Subcutaneous abdominal adipose tissue (tissue), 5 donors: ENCODE data around the gene AHDC1.
A peak's percentile ranks its signal among the peaks of the same experiment; 100 is the strongest.
"Not testable (repeated sequence)": the region's sequence is repeated elsewhere in the genome, so short reads cannot be mapped to it uniquely, and the experiment has no call there.

ENCODE experiments used
- H3K27ac ChIP-seq: one replicate; pipeline ENCODE4 v1.7.0; 2013; ENCODE audit warnings: low read depth, mild to moderate bottlenecking, inconsistent platforms, low read length, moderate library complexity
- H3K27me3 ChIP-seq, 5 donors: one replicate each; pipeline ENCODE4 v1.7.0; 2013; ENCODE audit warnings: low read length in 5 of 5, inconsistent platforms in 1 of 5; ENCODE audit not compliant: control insufficient read depth in 5 of 5, insufficient read depth in 4 of 5
- H3K36me3 ChIP-seq, 5 donors: one replicate each; pipeline ENCODE4 v1.7.0; 2013; ENCODE audit warnings: low read length in 5 of 5; ENCODE audit not compliant: control insufficient read depth in 5 of 5, insufficient read depth in 5 of 5
- H3K4me1 ChIP-seq, 5 donors: one replicate each; pipeline ENCODE4 v1.7.0; 2013; ENCODE audit warnings: low read length in 5 of 5, mild to moderate bottlenecking in 3 of 5, moderate library complexity in 1 of 5; ENCODE audit not compliant: control insufficient read depth in 5 of 5, insufficient read depth in 5 of 5
- H3K4me3 ChIP-seq, 5 donors: one replicate each; pipeline ENCODE4 v1.7.0; 2013; ENCODE audit warnings: low read length in 5 of 5, low read depth in 1 of 5
- H3K9ac ChIP-seq, 5 donors: one replicate each; pipeline ENCODE4 v1.7.0; 2013; ENCODE audit warnings: low read length in 5 of 5, mild to moderate bottlenecking in 4 of 5, moderate library complexity in 3 of 5
- H3K9me3 ChIP-seq, 5 donors: one replicate each; pipeline ENCODE4 v1.7.0; 2013; ENCODE audit warnings: low read length in 5 of 5; ENCODE audit not compliant: control insufficient read depth in 5 of 5
- donor health status: healthy.
- donor health status: healthy.
- donor health status: healthy.
- donor health status: healthy.
- donor health status: healthy.

Gene AHDC1

DNA sequence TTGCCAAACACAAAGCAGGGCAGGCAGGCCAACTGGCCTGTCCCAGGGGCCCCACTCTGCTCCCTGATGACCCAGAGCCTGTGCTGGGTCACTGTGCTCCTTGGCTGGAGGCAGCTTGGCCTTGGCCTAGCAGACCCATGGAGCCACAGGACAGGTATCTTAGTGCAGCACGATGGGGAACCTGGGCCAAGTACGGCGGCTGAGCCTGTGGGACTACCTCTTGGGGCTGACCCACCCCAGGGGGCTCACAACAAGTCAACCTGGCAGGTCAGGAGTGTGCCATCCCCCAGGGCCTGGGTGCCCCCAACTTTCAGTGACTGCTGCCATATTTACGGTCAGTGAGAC is 41.1 kb upstream of the AHDC1 start:
- Histone ChIP-seq H3K9me3 (no peaks in the 10 kb centered on the region), H3K9ac (no peak overlapping the region), H3K4me1 (peaks cover 0 to 14% (median 9%) of the 10 kb centered on the region in 5 donors), H3K4me3 (no peak overlapping the region), H3K36me3 (no peaks in the 10 kb centered on the region), H3K27me3 (no peaks in the 10 kb centered on the region), H3K27ac (no peak overlapping the region)

- Histone ChIP-seq H3K9me3 (no peaks in the 10 kb centered on the region), H3K4me3 (no peak overlapping the region), H3K9ac (no peak overlapping the region), H3K27ac (no peak overlapping the region), H3K4me1 (peaks cover 0 to 13% (median 9%) of the 10 kb centered on the region in 5 donors), H3K36me3 (no peaks in the 10 kb centered on the region), H3K27me3 (no peaks in the 10 kb centered on the region)
These were observed 40.6 kb upstream of the AHDC1 start for GRCh38 chr1:27644369-27645070.

GRCh38 chr1:27643600-27644368 is 39.8 kb upstream of the AHDC1 start:
- Histone ChIP-seq H3K27me3 (no peaks in the 10 kb centered on the region), H3K36me3 (no peaks in the 10 kb centered on the region), H3K9me3 (no peaks in the 10 kb centered on the region), H3K9ac (no peak overlapping the region), H3K27ac (no peak overlapping the region), H3K4me3 (no peak overlapping the region), H3K4me1 (peaks cover 0 to 12% (median 7%) of the 10 kb centered on the region in 5 donors)

DNA sequence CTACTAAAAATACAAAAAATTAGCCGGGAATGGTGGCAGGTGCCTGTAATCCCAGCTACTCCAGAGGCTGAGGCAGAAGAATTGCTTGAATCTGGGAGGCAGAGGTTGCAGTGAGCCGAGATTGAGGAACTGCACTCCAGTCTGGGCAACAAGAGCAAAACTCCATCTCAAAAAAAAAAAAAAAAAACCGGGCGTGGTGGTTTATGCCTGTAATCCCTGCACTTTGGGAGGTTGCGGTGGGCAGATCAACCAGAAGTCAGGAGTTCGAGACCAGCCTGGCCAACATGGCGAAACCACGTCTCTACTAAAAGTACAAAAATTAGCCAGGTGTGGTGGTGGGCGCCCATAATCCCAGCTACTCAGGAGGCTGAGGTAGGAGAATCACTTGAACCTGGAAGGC is 36.6 kb upstream of the AHDC1 start:
- H3K4me3 ChIP-seq, H3K36me3 ChIP-seq, H3K27ac ChIP-seq, H3K9me3 ChIP-seq, H3K27me3 ChIP-seq, H3K9ac ChIP-seq, H3K4me1 ChIP-seq: not testable (repeated sequence)

- Histone ChIP-seq H3K4me1 (peaks cover 0 to 18% (median 12%) of the 10 kb centered on the region in 5 donors), H3K9ac (no peak overlapping the region), H3K27ac (no peak overlapping the region), H3K36me3 (no peaks in the 10 kb centered on the region), H3K9me3 (no peaks in the 10 kb centered on the region), H3K27me3 (no peaks in the 10 kb centered on the region), H3K4me3 (no peak overlapping the region)
These were observed 34.9 kb upstream of the AHDC1 start for GRCh38 chr1:27638805-27639204.

- peaks cover under 1 to 22% (median 17%) of the 10 kb centered on the region in 5 donors for H3K4me1 ChIP-seq
- no peaks in the 10 kb centered on the region for H3K36me3 ChIP-seq
- no peak overlapping the region for H3K4me3 ChIP-seq
- H3K27ac ChIP-seq, result no peak overlapping the region
- H3K9me3 ChIP-seq, result no peaks in the 10 kb centered on the region
- no peak overlapping the region for H3K9ac ChIP-seq
- no peaks in the 10 kb centered on the region for H3K27me3 ChIP-seq
These were observed 34.2 kb upstream of the AHDC1 start for GRCh38 chr1:27638047-27638734.

- Histone ChIP-seq H3K27ac (no peak overlapping the region), H3K9me3 (no peaks in the 10 kb centered on the region), H3K4me1 (peaks cover 13 to 48% (median 39%) of the 10 kb centered on the region in 5 donors), H3K36me3 (no peaks in the 10 kb centered on the region), H3K9ac (peak overlapping the region in 1 of 5 donors; percentile 46), H3K4me3 (peak overlapping the region in 1 of 5 donors; percentile 24), H3K27me3 (peaks cover 0 to 3% (median 0%) of the 10 kb centered on the region in 5 donors)
These were observed 31.6 kb upstream of the AHDC1 start for GRCh38 chr1:27635396-27636142.

GRCh38 chr1:27634985-27635367 is 31.0 kb upstream of the AHDC1 start, which contains the start of gene FGR:
FGR (minus strand) TSS chr1:27635185; CDS start chr1:27623916, 11,269 bp downstream.
- H3K27ac ChIP-seq, result peak within 1 kb of the TSS; percentile 84
- peaks cover 0 to 3% (median 0%) of the 10 kb centered on the region in 5 donors for H3K27me3 ChIP-seq
- H3K4me3 ChIP-seq, result peak within 1 kb of the TSS; percentile 54 to 72 (median 68)
- H3K36me3 ChIP-seq, result no peaks in the 10 kb centered on the region
- H3K9ac ChIP-seq, result peak within 1 kb of the TSS; percentile 43 to 91 (median 79)
- peaks cover 13 to 52% (median 40%) of the 10 kb centered on the region in 5 donors for H3K4me1 ChIP-seq
- H3K9me3 ChIP-seq, result no peaks in the 10 kb centered on the region

DNA sequence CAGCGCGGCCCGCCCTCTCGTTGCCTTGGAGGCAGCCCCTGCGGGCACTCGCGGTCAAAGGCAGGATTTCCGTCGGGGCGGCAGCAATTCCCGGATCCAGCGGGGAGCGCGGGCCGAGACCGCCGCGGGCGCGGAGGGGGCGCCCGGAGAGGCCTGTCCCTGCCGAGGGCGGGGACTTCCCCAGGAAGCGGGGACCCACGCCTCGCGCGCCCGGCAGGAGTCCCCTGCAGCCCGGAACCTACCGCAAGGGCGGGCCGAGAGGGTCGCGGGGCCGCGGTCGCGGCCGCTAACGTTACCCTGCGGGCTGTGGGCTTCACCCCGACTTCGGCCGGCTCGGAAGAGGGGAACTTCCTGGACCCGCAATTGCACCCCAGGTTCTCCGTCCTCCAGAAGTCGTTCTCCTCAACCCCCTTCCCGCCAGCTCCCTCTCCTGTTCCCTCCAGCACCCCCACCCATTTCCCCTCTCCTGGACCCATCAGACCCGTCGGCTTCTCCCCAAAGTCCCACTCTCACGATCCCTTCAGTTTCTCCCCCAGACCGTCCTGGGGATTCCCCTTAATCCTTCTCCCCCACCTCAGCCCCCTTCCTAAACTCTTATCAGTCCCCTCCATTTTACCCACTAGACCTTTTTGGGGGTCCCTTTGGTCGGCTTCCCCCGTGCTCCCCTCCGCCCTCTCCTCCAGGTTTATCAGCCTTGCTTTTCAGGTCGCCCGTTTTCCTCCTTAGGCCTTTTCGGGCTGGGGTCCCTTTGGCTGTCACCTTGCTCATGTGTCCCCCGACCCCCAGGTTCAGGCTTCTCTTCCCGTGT is 30.4 kb upstream of the AHDC1 start:
- H3K4me1 ChIP-seq, result peaks cover 14 to 53% (median 43%) of the 10 kb centered on the region in 5 donors
- H3K4me3 ChIP-seq, result peak overlapping the region; percentile 54 to 72 (median 68)
- H3K27ac ChIP-seq, result peak overlapping the region; percentile 84
- H3K27me3 ChIP-seq, result peaks cover 0 to 3% (median 0%) of the 10 kb centered on the region in 5 donors
- H3K9ac ChIP-seq, result peak overlapping the region; percentile 43 to 91 (median 79)
- no peaks in the 10 kb centered on the region for H3K36me3 ChIP-seq
- H3K9me3 ChIP-seq, result no peaks in the 10 kb centered on the region
